GM18526 (cell line): ENCODE measurements around the gene ABCA12.

Experiments
- POLR2A ChIP-seq: IDR thresholded peaks from 3 replicates; pipeline ENCODE4 v1.6.1; 2011; ENCODE audit not compliant: insufficient read length; ENCODE audit errors: extremely low read depth

ABCA12 gene

GRCh38 chr2:215138479-215138878 lies at the start of gene ABCA12:
Gene ABCA12, minus strand, starts transcription at chr2:215138626. Its CDS starts 418 bp downstream, at chr2:215138208.
- no peak for TF ChIP-seq POLR2A

GRCh38 chr2:215188078-215188477 lies 49.7 kb upstream of the ABCA12 start:
- no peak for TF ChIP-seq POLR2A

GRCh38 chr2:215186021-215186420 lies 47.6 kb upstream of the ABCA12 start:
- no peak for TF ChIP-seq POLR2A

GRCh38 chr2:215178121-215178520 lies 39.7 kb upstream of the ABCA12 start:
- TF ChIP-seq POLR2A, result no peak

- no peak for TF ChIP-seq POLR2A
These were observed 33.4 kb upstream of the ABCA12 start for GRCh38 chr2:215171796-215172195.

- no peak for TF ChIP-seq POLR2A
These were observed 32.7 kb upstream of the ABCA12 start for GRCh38 chr2:215171151-215171550.

GRCh38 chr2:215161301-215161829 lies 22.9 kb upstream of the ABCA12 start:
- no peak for TF ChIP-seq POLR2A

GRCh38 chr2:215160081-215160480 lies 21.7 kb upstream of the ABCA12 start:
- TF ChIP-seq POLR2A, result no peak

- no peak for TF ChIP-seq POLR2A
These were observed 18.0 kb upstream of the ABCA12 start for GRCh38 chr2:215156453-215156852.

- no peak for TF ChIP-seq POLR2A
These were observed 11.5 kb upstream of the ABCA12 start for GRCh38 chr2:215149894-215150293.

- no peak for TF ChIP-seq POLR2A
These were observed 11.1 kb upstream of the ABCA12 start for GRCh38 chr2:215149486-215149885.

- no peak for TF ChIP-seq POLR2A
These were observed 10.6 kb upstream of the ABCA12 start for GRCh38 chr2:215149060-215149459.

- TF ChIP-seq POLR2A, result no peak
These were observed 7.2 kb upstream of the ABCA12 start for GRCh38 chr2:215145611-215146010.

GRCh38 chr2:215144106-215144875 lies 5.9 kb upstream of the ABCA12 start:
- no peak for TF ChIP-seq POLR2A

GRCh38 chr2:215143458-215143857 lies 5.0 kb upstream of the ABCA12 start:
- no peak for TF ChIP-seq POLR2A

- no peak for TF ChIP-seq POLR2A
These were observed 3.3 kb upstream of the ABCA12 start for GRCh38 chr2:215141706-215142105.
